VCaP (cell line): ENCODE data around the gene ST8SIA4.
"Not testable (repeated sequence)": the region's sequence is repeated elsewhere in the genome, so short reads cannot be mapped to it uniquely, and the experiment has no call there.

Source experiments
- H3K27ac ChIP-seq: fragments of 450-650 bp; 2 replicates; pipeline ENCODE4 v1.5.1; 2017
- TF ChIP-seq, protein P1 (sequence below): fragments of 450-650 bp; conservative IDR thresholded peaks from 2 replicates; pipeline ENCODE4 v1.5.1; 2017; ENCODE audit warnings: mild to moderate bottlenecking, moderate library complexity

ST8SIA4 gene

GRCh38 chr5:100792781-100793180, 110.3 kb downstream of the ST8SIA4 start:
- TF ChIP-seq, protein P1, sequence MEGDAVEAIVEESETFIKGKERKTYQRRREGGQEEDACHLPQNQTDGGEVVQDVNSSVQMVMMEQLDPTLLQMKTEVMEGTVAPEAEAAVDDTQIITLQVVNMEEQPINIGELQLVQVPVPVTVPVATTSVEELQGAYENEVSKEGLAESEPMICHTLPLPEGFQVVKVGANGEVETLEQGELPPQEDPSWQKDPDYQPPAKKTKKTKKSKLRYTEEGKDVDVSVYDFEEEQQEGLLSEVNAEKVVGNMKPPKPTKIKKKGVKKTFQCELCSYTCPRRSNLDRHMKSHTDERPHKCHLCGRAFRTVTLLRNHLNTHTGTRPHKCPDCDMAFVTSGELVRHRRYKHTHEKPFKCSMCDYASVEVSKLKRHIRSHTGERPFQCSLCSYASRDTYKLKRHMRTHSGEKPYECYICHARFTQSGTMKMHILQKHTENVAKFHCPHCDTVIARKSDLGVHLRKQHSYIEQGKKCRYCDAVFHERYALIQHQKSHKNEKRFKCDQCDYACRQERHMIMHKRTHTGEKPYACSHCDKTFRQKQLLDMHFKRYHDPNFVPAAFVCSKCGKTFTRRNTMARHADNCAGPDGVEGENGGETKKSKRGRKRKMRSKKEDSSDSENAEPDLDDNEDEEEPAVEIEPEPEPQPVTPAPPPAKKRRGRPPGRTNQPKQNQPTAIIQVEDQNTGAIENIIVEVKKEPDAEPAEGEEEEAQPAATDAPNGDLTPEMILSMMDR, result no peak
- no peak overlapping the region for H3K27ac ChIP-seq

GRCh38 chr5:100791391-100791790, 111.7 kb downstream of the ST8SIA4 start:
- TF ChIP-seq, protein P1, result no peak
- no peak overlapping the region for H3K27ac ChIP-seq

- TF ChIP-seq, protein P1, result no peak
Measured at GRCh38 chr5:100790951-100791350, 112.1 kb downstream of the ST8SIA4 start.

DNA sequence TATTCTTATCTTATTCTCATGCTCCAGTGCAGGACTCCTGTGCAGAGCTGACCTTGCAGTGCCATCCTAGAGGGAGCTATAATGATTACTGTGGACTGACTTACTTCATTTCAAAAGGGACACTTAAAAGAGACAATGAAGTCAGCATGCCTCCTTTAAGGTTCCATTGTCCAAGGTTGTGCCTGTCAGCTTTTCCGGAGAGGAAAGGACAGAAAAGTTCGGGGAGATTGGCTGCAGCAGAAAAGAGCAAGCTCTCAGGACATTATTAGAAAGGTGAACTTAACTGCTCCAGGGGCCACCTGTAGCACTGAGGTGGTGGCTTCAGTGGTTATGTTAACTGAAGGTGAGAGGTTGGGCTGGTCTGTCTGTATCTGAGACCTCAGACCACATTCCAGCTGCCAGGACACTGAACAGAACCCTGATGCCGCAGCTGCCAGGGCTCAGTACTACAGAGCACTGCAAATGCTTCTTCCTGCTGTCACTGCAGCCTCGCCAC, 112.9 kb downstream of the ST8SIA4 start:
- TF ChIP-seq, protein P1, result no peak; the same call in 1 of the 2 replicates
- H3K27ac ChIP-seq, result no peak overlapping the region

More at GRCh38 chr5:100790951-100791350, 112.1 kb downstream of the ST8SIA4 start:
- no peak overlapping the region for H3K27ac ChIP-seq

- no peak overlapping the region for H3K27ac ChIP-seq
- TF ChIP-seq, protein P1, result no peak
Measured at GRCh38 chr5:100789694-100790093, 113.4 kb downstream of the ST8SIA4 start.

GRCh38 chr5:100788417-100788816, 114.7 kb downstream of the ST8SIA4 start:
- H3K27ac ChIP-seq, result no peak overlapping the region
- TF ChIP-seq, protein P1, result no peak

DNA sequence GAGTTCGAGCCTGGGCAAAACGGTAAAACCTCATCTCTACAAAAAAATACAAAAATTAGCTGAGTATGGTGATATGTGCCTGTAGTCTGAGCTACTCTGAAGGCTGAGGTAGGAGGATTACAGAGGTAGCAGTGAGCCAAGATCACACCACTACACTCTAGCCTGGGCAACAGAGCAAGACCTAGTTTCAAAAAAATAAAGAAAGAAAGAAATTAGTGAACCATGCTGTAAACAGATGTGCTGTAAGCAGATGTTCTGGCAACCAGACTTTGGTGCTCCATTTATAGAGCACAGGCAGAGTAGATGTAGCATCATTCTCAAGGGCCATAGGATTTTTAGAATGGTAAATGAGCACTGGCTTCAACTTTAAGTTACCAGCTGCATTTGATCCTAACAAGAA, 115.4 kb downstream of the ST8SIA4 start:
- H3K27ac ChIP-seq, result no peak overlapping the region
- TF ChIP-seq, protein P1, result no peak

DNA sequence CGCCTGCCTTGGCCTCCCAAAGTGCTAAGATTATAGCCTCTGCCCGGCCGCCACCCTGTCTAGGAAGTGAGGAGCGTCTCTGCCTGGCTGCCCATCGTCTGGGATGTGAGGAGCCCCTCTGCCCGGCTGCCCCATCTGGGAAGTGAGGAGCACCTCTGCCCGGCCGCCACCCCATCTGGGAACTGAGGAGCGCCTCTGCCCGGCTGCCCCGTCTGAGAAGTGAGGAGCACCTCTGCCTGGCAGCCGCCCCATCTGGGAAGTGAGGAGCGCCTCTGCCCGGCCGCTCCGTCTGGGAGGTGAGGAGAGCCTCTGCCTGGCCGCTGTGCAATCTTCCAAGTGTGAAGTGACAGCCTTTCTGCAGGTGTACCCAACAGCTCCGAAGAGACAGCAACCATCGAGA, 117.5 kb downstream of the ST8SIA4 start:
- H3K27ac ChIP-seq, result not testable (repeated sequence)
